Uterus (tissue), 4 donors: ENCODE data around the gene EXOSC7. TPM values are rescaled to one million over a fixed set of nuclear protein-coding genes. Genes with fewer than 3 reads are reported as not detected.

Experiments
- DNase-seq, 2 donors: peaks; one replicate each; pipeline ENCODE4 v3.0.0-alpha.2; 2019 to 2020
- H3K27ac ChIP-seq, 2 donors: fragments of 200-600 bp; sonication (generic); 1 replicate in 1 of 2; 2 replicates in 1 of 2; pipeline ENCODE4 v1.5.1; 2016 to 2018
- H3K27me3 ChIP-seq, 2 donors: fragments of 200-600 bp; sonication (generic); one replicate each; pipeline ENCODE4 v1.5.1; 2018 to 2019; ENCODE audit warnings: control low read depth in 1 of 2
- H3K36me3 ChIP-seq, 2 donors: fragments of 200-600 bp; sonication (generic); one replicate each; pipeline ENCODE4 v1.5.1; 2019; ENCODE audit warnings: control low read depth in 1 of 2
- H3K4me1 ChIP-seq, 2 donors: fragments of 200-600 bp; sonication (generic); one replicate each; pipeline ENCODE4 v1.5.1; 2018 to 2019; ENCODE audit warnings: control low read depth in 1 of 2
- H3K4me3 ChIP-seq, 2 donors: fragments of 200-600 bp; sonication (generic); 1 replicate in 1 of 2; 2 replicates in 1 of 2; pipeline ENCODE4 v1.5.1; 2018 to 2019; ENCODE audit warnings: mild to moderate bottlenecking in 1 of 2
- H3K9me3 ChIP-seq, 2 donors: fragments of 200-600 bp; sonication (generic); one replicate each; pipeline ENCODE4 v1.5.1; 2019; ENCODE audit warnings: control low read depth in 1 of 2
- POLR2A ChIP-seq, 2 donors: fragments of 450-650 bp; IDR thresholded peaks; one replicate each; pipeline ENCODE4 v1.6.1; 2016; ENCODE audit warnings: antibody characterized with exemption in 2 of 2, mild to moderate bottlenecking in 1 of 2, moderate library complexity in 1 of 2
- intact Hi-C: fragments of 100-400 bp; cut with DNase I; formaldehyde crosslinking; loops from one replicate; pipeline ENCODE4 v1.15.1; 2023; ENCODE audit warnings: low total_unique reads
- total RNA-seq, 4 donors: library from RNA; depleted of rRNA in 3 of 4; stranded (reverse); fragments of >200 nt in 3 of 4; gene quantifications; one replicate each; pipeline versions ENCODE4 v1.1.0 to v1.2.4, GENCODE V29; 2014 to 2023
- TF ChIP-seq, protein P1 (sequence below), 4 experiments: fragments of 200-600 bp in 2 of 4; fragments of 450-650 bp in 2 of 4; sonication (generic) in 2 of 4; IDR thresholded peaks; one replicate each; pipeline ENCODE4 v1.5.1; 2016 to 2019; ENCODE audit warnings: antibody characterized with exemption in 4 of 4, mild to moderate bottlenecking in 2 of 4, moderate library complexity in 1 of 4
- donor health status: DM: yes; HTN: yes; CAD: no.

The EXOSC7 gene
- total RNA-seq, 4 donors from 2014 or later = 2.4 to 39.2 (median 30.0) TPM

DNA sequence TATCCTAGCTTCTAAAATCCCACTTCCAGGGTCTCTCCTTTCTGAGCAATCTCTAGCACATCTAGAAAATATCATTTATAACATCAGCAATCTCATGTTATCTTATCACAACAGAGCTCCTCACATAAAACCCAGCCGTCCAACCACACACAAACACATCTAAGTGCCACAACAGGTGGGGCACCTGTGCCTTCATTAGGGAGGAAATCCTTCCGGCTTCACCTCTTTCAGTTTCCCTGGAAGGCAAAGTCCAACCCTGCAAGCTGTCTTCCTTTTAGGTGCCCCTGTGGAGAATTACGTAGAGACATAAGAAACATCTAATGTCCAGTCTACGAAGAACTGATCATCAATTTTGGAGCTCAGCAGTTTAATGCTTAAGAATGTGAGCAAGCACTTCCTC lies 1.6 kb upstream of the EXOSC7 start:
- intact Hi-C loops = no loop called here
- H3K9me3 ChIP-seq = no peaks in the 10 kb centered on the region

DNA sequence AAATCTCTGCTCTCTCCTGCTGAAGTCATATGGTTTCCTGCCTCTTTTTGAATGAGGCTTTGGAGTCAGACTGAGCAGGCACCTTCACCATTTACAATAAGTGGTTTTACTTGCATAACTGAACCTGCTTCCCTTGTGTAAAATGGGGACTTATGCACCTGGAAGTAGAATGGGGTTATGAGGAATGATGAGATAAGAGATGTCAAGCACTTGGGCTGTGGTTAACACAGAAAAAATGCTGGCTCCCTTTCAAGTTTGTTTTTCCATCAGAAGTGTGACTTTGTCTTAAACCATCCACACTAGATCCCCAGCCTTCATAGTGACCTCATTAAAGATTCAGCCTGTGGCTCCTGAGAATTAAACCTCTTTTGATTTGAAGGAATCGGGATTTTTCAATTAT lies 5.2 kb downstream of the EXOSC7 start:
- Histone ChIP-seq H3K4me1 (no peaks in the 10 kb centered on the region), H3K9me3 (no peaks in the 10 kb centered on the region), H3K27me3 (no peaks in the 10 kb centered on the region), H3K36me3 (no peaks in the 10 kb centered on the region), H3K4me3 (no peak overlapping the region), H3K27ac (no peak overlapping the region)
- no peak for DNase-seq
- TF ChIP-seq POLR2A (IDR thresholded peaks at IDR 0.05) = no peak
- TF ChIP-seq, protein P1, sequence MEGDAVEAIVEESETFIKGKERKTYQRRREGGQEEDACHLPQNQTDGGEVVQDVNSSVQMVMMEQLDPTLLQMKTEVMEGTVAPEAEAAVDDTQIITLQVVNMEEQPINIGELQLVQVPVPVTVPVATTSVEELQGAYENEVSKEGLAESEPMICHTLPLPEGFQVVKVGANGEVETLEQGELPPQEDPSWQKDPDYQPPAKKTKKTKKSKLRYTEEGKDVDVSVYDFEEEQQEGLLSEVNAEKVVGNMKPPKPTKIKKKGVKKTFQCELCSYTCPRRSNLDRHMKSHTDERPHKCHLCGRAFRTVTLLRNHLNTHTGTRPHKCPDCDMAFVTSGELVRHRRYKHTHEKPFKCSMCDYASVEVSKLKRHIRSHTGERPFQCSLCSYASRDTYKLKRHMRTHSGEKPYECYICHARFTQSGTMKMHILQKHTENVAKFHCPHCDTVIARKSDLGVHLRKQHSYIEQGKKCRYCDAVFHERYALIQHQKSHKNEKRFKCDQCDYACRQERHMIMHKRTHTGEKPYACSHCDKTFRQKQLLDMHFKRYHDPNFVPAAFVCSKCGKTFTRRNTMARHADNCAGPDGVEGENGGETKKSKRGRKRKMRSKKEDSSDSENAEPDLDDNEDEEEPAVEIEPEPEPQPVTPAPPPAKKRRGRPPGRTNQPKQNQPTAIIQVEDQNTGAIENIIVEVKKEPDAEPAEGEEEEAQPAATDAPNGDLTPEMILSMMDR (IDR thresholded peaks at IDR 0.05) = no peak
- intact Hi-C loops = no loop called here

More for the DNA sequence above, 1.6 kb upstream of the EXOSC7 start:
- H3K27me3 ChIP-seq = no peaks in the 10 kb centered on the region
- TF ChIP-seq, protein P1 (IDR thresholded peaks at IDR 0.05) = no peak
- TF ChIP-seq POLR2A (IDR thresholded peaks at IDR 0.05) = no peak
- no peak overlapping the region for H3K27ac ChIP-seq
- H3K4me3 ChIP-seq = no peak overlapping the region
- DNase-seq = no peak
- H3K4me1 ChIP-seq = no peaks in the 10 kb centered on the region
- no peaks in the 10 kb centered on the region for H3K36me3 ChIP-seq

DNA sequence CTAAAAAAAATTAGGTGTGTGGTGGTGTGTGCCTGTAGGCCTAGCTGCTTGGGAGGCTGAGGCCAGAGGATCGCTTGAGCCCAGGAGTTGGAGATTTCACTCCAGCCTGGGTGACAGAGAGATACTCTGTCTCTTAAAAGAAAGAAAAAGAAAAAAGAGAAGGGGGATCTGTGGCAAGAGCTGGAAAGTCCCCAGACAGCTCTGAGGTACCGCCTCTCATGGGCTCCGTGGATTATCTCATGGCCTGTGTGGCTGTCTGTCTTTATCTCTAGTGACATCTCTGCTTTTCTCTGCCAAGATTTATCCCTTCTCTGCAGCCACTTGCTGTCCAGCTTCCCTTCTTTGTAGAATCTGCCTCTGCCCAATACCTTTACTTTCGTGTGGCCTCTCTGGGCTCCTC lies 5.7 kb downstream of the EXOSC7 start:
- Histone ChIP-seq H3K9me3 (no peaks in the 10 kb centered on the region), H3K27me3 (no peaks in the 10 kb centered on the region), H3K4me1 (no peaks in the 10 kb centered on the region), H3K27ac (no peak overlapping the region), H3K4me3 (no peak overlapping the region), H3K36me3 (no peaks in the 10 kb centered on the region)
- TF ChIP-seq, protein P1 (IDR thresholded peaks at IDR 0.05) = no peak
- TF ChIP-seq POLR2A (IDR thresholded peaks at IDR 0.05) = no peak
- no peak for DNase-seq
- intact Hi-C loops = no loop called here

DNA sequence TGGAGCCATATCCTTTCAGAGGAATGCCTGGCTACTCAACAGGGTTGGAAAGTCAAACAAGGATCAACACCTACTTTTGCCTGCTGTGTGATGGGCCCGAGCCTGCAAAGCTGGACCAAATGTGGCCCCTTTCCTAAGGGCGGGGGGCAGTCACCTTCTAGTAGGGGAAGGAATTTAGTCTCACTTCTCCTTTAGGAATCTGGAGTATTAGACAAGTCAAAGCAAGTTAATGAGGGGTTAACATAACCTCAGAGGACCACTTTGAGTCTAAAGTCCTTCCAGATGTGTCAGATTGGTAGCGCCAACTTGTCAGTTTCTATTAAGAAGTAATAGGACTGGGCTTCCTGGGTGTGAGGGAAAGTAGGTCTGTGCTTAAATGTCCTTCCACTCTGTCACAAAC lies 6.8 kb downstream of the EXOSC7 start:
- Histone ChIP-seq H3K4me3 (no peak overlapping the region), H3K27ac (no peak overlapping the region), H3K4me1 (no peaks in the 10 kb centered on the region), H3K27me3 (no peaks in the 10 kb centered on the region), H3K36me3 (no peaks in the 10 kb centered on the region), H3K9me3 (no peaks in the 10 kb centered on the region)
- intact Hi-C loops = no loop called here
- TF ChIP-seq, protein P1 (IDR thresholded peaks at IDR 0.05) = no peak
- no peak for TF ChIP-seq POLR2A (IDR thresholded peaks at IDR 0.05)
- no peak for DNase-seq

DNA sequence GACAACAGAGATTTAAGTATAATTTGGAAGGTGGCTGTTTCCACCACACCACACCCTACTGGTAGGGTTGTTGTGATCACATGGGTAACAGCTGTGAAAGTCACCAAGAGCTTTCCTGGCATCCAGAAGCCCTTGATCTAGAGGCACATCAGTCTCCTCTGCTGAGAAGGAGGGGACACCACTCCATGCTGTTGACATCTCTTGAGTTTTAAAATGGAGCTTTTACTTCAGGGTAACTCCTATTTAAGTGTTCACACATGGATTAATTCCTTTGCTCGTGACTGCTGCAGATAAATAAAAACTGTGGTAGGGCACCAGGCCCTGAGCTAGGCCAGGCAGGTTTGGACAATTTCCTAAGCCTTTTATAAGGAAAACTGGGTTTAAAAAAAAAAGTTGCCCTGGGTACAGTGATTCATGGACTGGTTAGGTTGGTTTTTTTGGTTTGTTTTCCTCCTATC lies 7.5 kb downstream of the EXOSC7 start:
- no peak for TF ChIP-seq POLR2A (IDR thresholded peaks at IDR 0.05)
- TF ChIP-seq, protein P1 (IDR thresholded peaks at IDR 0.05) = no peak

More for the DNA sequence above, 7.5 kb downstream of the EXOSC7 start:
- no peak for DNase-seq
- H3K27me3 ChIP-seq = no peaks in the 10 kb centered on the region
- no peaks in the 10 kb centered on the region for H3K36me3 ChIP-seq
- intact Hi-C loops = no loop called here
- H3K4me3 ChIP-seq = no peak overlapping the region
- H3K27ac ChIP-seq = no peak overlapping the region
- no peaks in the 10 kb centered on the region for H3K4me1 ChIP-seq
- H3K9me3 ChIP-seq = no peaks in the 10 kb centered on the region
